Adrenal gland (tissue), 12 donors: ENCODE results near the gene IFNGR2. TPM values are rescaled to one million over a fixed set of nuclear protein-coding genes. Genes with fewer than 3 reads are reported as not detected.
A peak's percentile ranks its signal among the peaks of the same experiment; 100 is the strongest.

Experiments
- DNase-seq, 7 donors: peaks; one replicate each; pipeline ENCODE4 v3.0.0-alpha.2; 2019 to 2020
- H3K27ac ChIP-seq, 5 donors: fragments of 200-600 bp; sonication (generic) in 4 of 5; 1 replicate in 3 of 5; 2 replicates in 2 of 5; pipeline versions ENCODE4 v1.5.1 to v1.8.0; 2016 to 2020; ENCODE audit warnings: mild to moderate bottlenecking in 1 of 5
- H3K27me3 ChIP-seq: fragments of 200-600 bp; 2 replicates; pipeline ENCODE4 v1.8.0; 2021
- H3K36me3 ChIP-seq, 2 donors: fragments of 200-600 bp; replicated peaks in 1 of 2; 1 replicate in 1 of 2; 2 replicates in 1 of 2; pipeline versions ENCODE4 v1.5.1 to v1.8.0; 2018 to 2022
- H3K4me1 ChIP-seq, 2 donors: fragments of 200-600 bp; replicated peaks in 1 of 2; 1 replicate in 1 of 2; 2 replicates in 1 of 2; pipeline versions ENCODE4 v1.5.1 to v1.8.0; 2018 to 2021
- H3K4me3 ChIP-seq, 4 donors: fragments of 200-600 bp; sonication (generic) in 3 of 4; one replicate each; pipeline ENCODE4 v1.5.1; 2016 to 2018
- H3K9me3 ChIP-seq, 3 donors: fragments of 200-600 bp; sonication (generic) in 1 of 3; replicated peaks in 1 of 3; 1 replicate in 2 of 3; 2 replicates in 1 of 3; pipeline versions ENCODE4 v1.5.1 to v1.8.0; 2016 to 2021
- CTCF ChIP-seq, 6 experiments: fragments of 450-650 bp in 4 of 6; fragments of 200-600 bp in 2 of 6; sonication (generic) in 1 of 6; IDR thresholded peaks; 1 replicate in 5 of 6; 2 replicates in 1 of 6; pipeline versions ENCODE4 v1.5.1 to v1.8.0; 2016 to 2021; ENCODE audit warnings: antibody characterized with exemption in 6 of 6, mild to moderate bottlenecking in 2 of 6, moderate library complexity in 1 of 6
- POLR2A ChIP-seq, 2 donors: fragments of 450-650 bp; IDR thresholded peaks; one replicate each; pipeline ENCODE4 v1.6.1; 2017; ENCODE audit warnings: antibody characterized with exemption in 2 of 2, mild to moderate bottlenecking in 2 of 2, moderate library complexity in 1 of 2
- WGBS, 4 donors: extraction: QIAGEN DNeasy Blood & Tissue Kit in 2 of 4; methylation state at CpG; one replicate each; pipeline versions ENCODE4 v1.1.5 to v1.1.7; 2013 to 2017; 5-methylcytosine and 5-hydroxymethylcytosine counted together
- intact Hi-C, 2 donors: fragments of 100-400 bp; cut with DNase I; formaldehyde crosslinking; loops; one replicate each; pipeline versions ENCODE4 v1.14.1 to v1.15.0; 2022 to 2023
- polyA plus RNA-seq, 3 donors: library from polyadenylated mRNA; stranded (reverse); fragments of 200-250 nt in 2 of 3; fragments of 350-450 nt in 1 of 3; fragmentation: Illumina TruSeq in 1 of 3; extraction: RNeasy Lipid Tissue Mini Kit (QIAGEN cat#74804) in 1 of 3; gene quantifications; one replicate each; pipeline ENCODE4 v1.2.3, GENCODE V29; 2013 to 2014
- total RNA-seq, 9 donors: library from RNA; depleted of rRNA in 4 of 9; stranded (reverse); fragments of >200 nt in 4 of 9; fragments of 120-200 nt in 1 of 9; fragmentation: NEBNext Ultra II Directional in 1 of 9; extraction: Animal tissue kit (Norgen Biotek cat#: 25700) in 1 of 9; gene quantifications; one replicate each; pipeline versions ENCODE4 v1.1.0 to v1.2.4, GENCODE V29; 2013 to 2023
- donor health status: healthy with polysubstance abuse.
- donor health status: Bipolar disorder and iron deficiency.
- donor health status: DM: yes; HTN: yes; CAD: no.
- donor health status: DM: no; HTN: no; CAD: no.
- donor health status: DM: no; HTN: no; CAD: no.
- donor health status: DM: yes; HTN: yes; CAD: no.

Gene IFNGR2
- total and polyA plus RNA-seq, 12 donors = 44.5 to 87.4 (median 59.4) TPM

GRCh38 chr21:33481314-33481943 lies 78.2 kb downstream of the IFNGR2 start:
- no peaks in the 10 kb centered on the region for H3K27me3 ChIP-seq
- no peaks in the 10 kb centered on the region for H3K36me3 ChIP-seq
- H3K4me3 ChIP-seq = no peak overlapping the region
- TF ChIP-seq POLR2A (IDR thresholded peaks at IDR 0.05) = peak in 1 of 2 donors; percentile 26
- TF ChIP-seq CTCF (IDR thresholded peaks at IDR 0.05) = no peak
- H3K9me3 ChIP-seq = no peaks in the 10 kb centered on the region
- WGBS, 4 donors = 69 to 83% (median 74%) methylated on average over 2 to 9 of the region's 9 CpGs
- peak overlapping the region in 1 of 5 donors; percentile 6 for H3K27ac ChIP-seq
- peak; percentile 55 to 80 (median 76) for DNase-seq
- H3K4me1 ChIP-seq = peaks cover 0 to 16% of the 10 kb centered on the region in 2 donors
- intact Hi-C loops = no loop called here

Other genes starting within 250 kb of the IFNGR2 start
- 10 to 100 TPM in 6 of 9 donors, 1 to 10 TPM in 3; 3.3 to 29.7 (median 13.4) TPM for gene IFNAR2, start 173.5 kb upstream of the IFNGR2 start, total RNA-seq
- gene IFNAR2, start 173.5 kb upstream of the IFNGR2 start, polyA plus RNA-seq = 10 to 100 TPM; 11.4 to 16.3 (median 16.1) TPM
- gene IL10RB, start 137.0 kb upstream of the IFNGR2 start, total RNA-seq = 10 to 100 TPM; 21.5 to 55.0 (median 30.1) TPM
- 10 to 100 TPM; 14.7 to 20.8 (median 14.9) TPM for gene IL10RB, start 137.0 kb upstream of the IFNGR2 start, polyA plus RNA-seq
- gene IFNAR1, start 78.4 kb upstream of the IFNGR2 start, total RNA-seq = 10 to 100 TPM; 18.1 to 71.2 (median 38.0) TPM
- 10 to 100 TPM in 1 of 3 donors, 1 to 10 TPM in 2; 7.3 to 36.4 (median 8.8) TPM for gene IFNAR1, start 78.4 kb upstream of the IFNGR2 start, polyA plus RNA-seq
- gene TMEM50B, start 76.6 kb downstream of the IFNGR2 start, total RNA-seq = 10 to 100 TPM; 27.7 to 85.5 (median 41.4) TPM
- 100 to 1,000 TPM in 1 of 3 donors, 10 to 100 TPM in 2; 45.3 to 122 (median 53.3) TPM for gene TMEM50B, start 76.6 kb downstream of the IFNGR2 start, polyA plus RNA-seq
- 1 to 10 TPM; 2.4 to 9.1 (median 4.1) TPM for gene DNAJC28, start 88.3 kb downstream of the IFNGR2 start, total RNA-seq
- gene DNAJC28, start 88.3 kb downstream of the IFNGR2 start, polyA plus RNA-seq = 1 to 10 TPM; 2.4 to 6.8 (median 3.3) TPM
- 10 to 100 TPM; 41.6 to 71.4 (median 61.9) TPM for gene GART, start 138.7 kb downstream of the IFNGR2 start, total RNA-seq
- gene GART, start 138.7 kb downstream of the IFNGR2 start, polyA plus RNA-seq = 10 to 100 TPM; 15.1 to 80.8 (median 17.5) TPM
- gene SON, start 139.6 kb downstream of the IFNGR2 start, total RNA-seq = 100 to 1,000 TPM; 128 to 263 (median 204) TPM
- gene SON, start 139.6 kb downstream of the IFNGR2 start, polyA plus RNA-seq = 100 to 1,000 TPM; 246 to 386 (median 284) TPM
- 10 to 100 TPM in 1 of 9 donors, 1 to 10 TPM in 8; 3.3 to 12.3 (median 5.0) TPM for gene DONSON, start 185.3 kb downstream of the IFNGR2 start, total RNA-seq
- gene DONSON, start 185.3 kb downstream of the IFNGR2 start, polyA plus RNA-seq = 10 to 100 TPM in 2 of 3 donors, 1 to 10 TPM in 1; 8.2 to 34.3 (median 12.1) TPM
- gene CRYZL1, start 238.3 kb downstream of the IFNGR2 start, total RNA-seq = 10 to 100 TPM; 14.0 to 37.4 (median 26.4) TPM
- gene CRYZL1, start 238.3 kb downstream of the IFNGR2 start, polyA plus RNA-seq = 10 to 100 TPM; 35.8 to 69.5 (median 39.0) TPM
- gene ITSN1, start 239.1 kb downstream of the IFNGR2 start, total RNA-seq = 10 to 100 TPM; 31.6 to 60.5 (median 38.1) TPM
- gene ITSN1, start 239.1 kb downstream of the IFNGR2 start, polyA plus RNA-seq = 10 to 100 TPM; 20.0 to 39.7 (median 34.7) TPM